Tibial nerve (tissue), 4 donors: ENCODE data around the gene FGD5. TPM values are rescaled to one million over a fixed set of nuclear protein-coding genes. Genes with fewer than 3 reads are reported as not detected.

Experiments
- DNase-seq, 2 donors: peaks; one replicate each; pipeline ENCODE4 v3.0.0-alpha.2; 2019; ENCODE audit warnings: low spot score in 2 of 2
- H3K27ac ChIP-seq, 4 donors: fragments of 200-600 bp; sonication (generic) in 3 of 4; one replicate each; pipeline ENCODE4 v1.5.1; 2017 to 2019; ENCODE audit warnings: mild to moderate bottlenecking in 1 of 4
- H3K27me3 ChIP-seq, 2 donors: fragments of 200-600 bp; sonication (generic) in 1 of 2; one replicate each; pipeline versions ENCODE4 v1.5.1 to v1.6.0; 2017 to 2019
- H3K36me3 ChIP-seq, 3 donors: fragments of 200-600 bp; sonication (generic); one replicate each; pipeline ENCODE4 v1.5.1; 2018 to 2019
- H3K4me1 ChIP-seq, 4 donors: fragments of 200-600 bp; sonication (generic) in 3 of 4; one replicate each; pipeline ENCODE4 v1.5.1; 2017 to 2019
- H3K4me3 ChIP-seq, 4 donors: fragments of 200-600 bp; sonication (generic) in 3 of 4; one replicate each; pipeline ENCODE4 v1.5.1; 2017 to 2019; ENCODE audit warnings: mild to moderate bottlenecking in 1 of 4, moderate library complexity in 1 of 4
- H3K9me3 ChIP-seq, 4 donors: fragments of 200-600 bp; sonication (generic) in 3 of 4; one replicate each; pipeline ENCODE4 v1.5.1; 2017 to 2019
- EP300 ChIP-seq, 2 donors: sonication (generic); formaldehyde crosslinking; IDR thresholded peaks; one replicate each; pipeline ENCODE4 v1.6.1; 2017; ENCODE audit warnings: antibody characterized with exemption in 2 of 2, mild to moderate bottlenecking in 1 of 2
- POLR2A ChIP-seq, 2 donors: fragments of 450-650 bp; IDR thresholded peaks; one replicate each; pipeline ENCODE4 v1.6.1; 2017; ENCODE audit warnings: antibody characterized with exemption in 2 of 2, mild to moderate bottlenecking in 2 of 2, moderate library complexity in 2 of 2
- WGBS, 2 donors: methylation state at CpG; one replicate each; pipeline ENCODE4 v1.1.5; 2018; 5-methylcytosine and 5-hydroxymethylcytosine counted together
- total RNA-seq, 4 donors: library from RNA; depleted of rRNA; stranded (reverse); fragments of >200 nt; gene quantifications; one replicate each; pipeline ENCODE4 v1.1.0, GENCODE V29; 2016
- TF ChIP-seq, protein P1 (sequence below), 5 experiments: fragments of 200-600 bp in 3 of 5; fragments of 450-650 bp in 2 of 5; sonication (generic) in 3 of 5; IDR thresholded peaks; one replicate each; pipeline ENCODE4 v1.5.1; 2016 to 2019; ENCODE audit warnings: antibody characterized with exemption in 5 of 5, mild to moderate bottlenecking in 3 of 5, moderate library complexity in 2 of 5

The FGD5 gene
- total RNA-seq, 4 donors from 2014 or later, result 33.3 to 41.8 (median 38.7) TPM

DNA sequence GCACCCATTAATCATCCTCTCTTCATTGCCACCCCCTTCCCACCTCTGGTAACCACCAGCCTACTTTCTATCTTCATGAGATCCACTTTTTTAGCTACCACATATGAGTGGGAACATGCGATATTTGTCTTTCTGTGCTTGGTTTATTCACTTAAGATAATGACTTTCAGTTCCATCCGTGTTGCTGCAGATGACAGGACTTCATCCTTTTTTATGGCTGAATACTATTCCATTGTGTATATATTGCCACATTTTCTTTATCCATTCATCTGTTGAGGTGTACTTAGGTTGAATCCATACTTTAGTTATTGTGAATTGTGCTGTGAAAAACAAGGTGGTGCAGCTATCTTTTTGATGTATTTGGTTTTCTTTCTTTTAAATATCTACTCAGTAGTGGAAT, 75.3 kb downstream of the FGD5 start:
- Histone ChIP-seq H3K27me3 (no peaks in the 10 kb centered on the region), H3K27ac (no peak overlapping the region), H3K9me3 (no peaks in the 10 kb centered on the region), H3K4me3 (no peak overlapping the region), H3K4me1 (peaks cover 0 to 23% (median 0%) of the 10 kb centered on the region in 4 donors), H3K36me3 (peaks cover 0 to 13% (median 0%) of the 10 kb centered on the region in 3 donors)
- TF ChIP-seq, protein P1, sequence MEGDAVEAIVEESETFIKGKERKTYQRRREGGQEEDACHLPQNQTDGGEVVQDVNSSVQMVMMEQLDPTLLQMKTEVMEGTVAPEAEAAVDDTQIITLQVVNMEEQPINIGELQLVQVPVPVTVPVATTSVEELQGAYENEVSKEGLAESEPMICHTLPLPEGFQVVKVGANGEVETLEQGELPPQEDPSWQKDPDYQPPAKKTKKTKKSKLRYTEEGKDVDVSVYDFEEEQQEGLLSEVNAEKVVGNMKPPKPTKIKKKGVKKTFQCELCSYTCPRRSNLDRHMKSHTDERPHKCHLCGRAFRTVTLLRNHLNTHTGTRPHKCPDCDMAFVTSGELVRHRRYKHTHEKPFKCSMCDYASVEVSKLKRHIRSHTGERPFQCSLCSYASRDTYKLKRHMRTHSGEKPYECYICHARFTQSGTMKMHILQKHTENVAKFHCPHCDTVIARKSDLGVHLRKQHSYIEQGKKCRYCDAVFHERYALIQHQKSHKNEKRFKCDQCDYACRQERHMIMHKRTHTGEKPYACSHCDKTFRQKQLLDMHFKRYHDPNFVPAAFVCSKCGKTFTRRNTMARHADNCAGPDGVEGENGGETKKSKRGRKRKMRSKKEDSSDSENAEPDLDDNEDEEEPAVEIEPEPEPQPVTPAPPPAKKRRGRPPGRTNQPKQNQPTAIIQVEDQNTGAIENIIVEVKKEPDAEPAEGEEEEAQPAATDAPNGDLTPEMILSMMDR (IDR thresholded peaks at IDR 0.05), result no peak
- TF ChIP-seq POLR2A (IDR thresholded peaks at IDR 0.05) (no peak), EP300 (IDR thresholded peaks at IDR 0.05) (no peak)
- DNase-seq, result no peak
- WGBS, 2 donors, result 92 to 98% methylated on average over 2 of the region's 2 CpGs

- TF ChIP-seq EP300 (IDR thresholded peaks at IDR 0.05) (no peak), POLR2A (IDR thresholded peaks at IDR 0.05) (no peak)
- TF ChIP-seq, protein P1 (IDR thresholded peaks at IDR 0.05), result no peak
- 77 to 80% methylated on average over 4 of the region's 4 CpGs for WGBS, 2 donors
- H3K27ac ChIP-seq, result no peak overlapping the region
These were observed 78.5 kb downstream of the FGD5 start for GRCh38 chr3:14897266-14897665.

DNA sequence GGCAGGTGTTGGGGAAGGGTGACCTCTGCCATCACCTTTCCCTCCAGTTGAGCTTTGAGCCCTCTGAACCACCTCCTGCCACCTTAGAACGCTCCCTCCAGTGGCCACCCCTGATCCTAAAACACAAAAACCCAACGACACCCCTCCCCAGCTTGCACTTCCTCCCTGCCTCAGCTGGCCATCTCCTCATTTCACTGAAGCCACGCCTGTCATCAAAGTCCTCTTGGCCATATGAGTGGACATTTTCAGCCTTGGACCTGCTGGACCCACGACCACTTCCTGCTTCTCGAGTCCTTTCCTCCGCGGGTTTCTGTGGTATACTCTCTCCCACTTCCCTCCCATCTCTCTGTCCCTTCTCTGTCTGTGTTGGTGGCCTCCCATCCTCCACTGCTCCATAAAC, 80.2 kb downstream of the FGD5 start:
- peaks cover 0 to 26% (median 0%) of the 10 kb centered on the region in 3 donors for H3K36me3 ChIP-seq
- H3K9me3 ChIP-seq, result no peaks in the 10 kb centered on the region
- WGBS, 2 donors, result 69% methylated on average over 7 of the region's 7 CpGs
- no peak overlapping the region for H3K27ac ChIP-seq
- H3K4me3 ChIP-seq, result no peak overlapping the region
- no peaks in the 10 kb centered on the region for H3K27me3 ChIP-seq
- H3K4me1 ChIP-seq, result peaks cover 0 to 8% (median 0%) of the 10 kb centered on the region in 4 donors
- no peak for DNase-seq
- TF ChIP-seq, protein P1 (IDR thresholded peaks at IDR 0.05), result no peak
- no peak for TF ChIP-seq EP300 (IDR thresholded peaks at IDR 0.05)

More at GRCh38 chr3:14897266-14897665, 78.5 kb downstream of the FGD5 start:
- Histone ChIP-seq H3K9me3 (no peaks in the 10 kb centered on the region), H3K36me3 (peaks cover 0 to 26% (median 0%) of the 10 kb centered on the region in 3 donors), H3K27me3 (no peaks in the 10 kb centered on the region), H3K4me3 (no peak overlapping the region), H3K4me1 (peaks cover 0 to 2% (median 0%) of the 10 kb centered on the region in 4 donors)
- DNase-seq, result no peak

- WGBS, 2 donors, result 79 to 81% methylated on average over 2 to 6 of the region's 9 CpGs
- no peak for TF ChIP-seq POLR2A (IDR thresholded peaks at IDR 0.05)
- TF ChIP-seq EP300 (IDR thresholded peaks at IDR 0.05), result no peak
- TF ChIP-seq, protein P1 (IDR thresholded peaks at IDR 0.05), result no peak
- Histone ChIP-seq H3K27me3 (no peaks in the 10 kb centered on the region), H3K36me3 (peaks cover 0 to 28% (median 0%) of the 10 kb centered on the region in 3 donors), H3K4me1 (peaks cover 0 to 8% (median 0%) of the 10 kb centered on the region in 4 donors), H3K27ac (no peak overlapping the region), H3K4me3 (no peak overlapping the region), H3K9me3 (peaks cover 0 to 5% (median 0%) of the 10 kb centered on the region in 4 donors)
- DNase-seq, result no peak
These were observed 81.3 kb downstream of the FGD5 start for GRCh38 chr3:14899993-14900618.
